ENCODE data around the gene TMEM139.
A peak's percentile ranks its signal among the peaks of the same experiment; 100 is the strongest.

The TMEM139 gene

DNA sequence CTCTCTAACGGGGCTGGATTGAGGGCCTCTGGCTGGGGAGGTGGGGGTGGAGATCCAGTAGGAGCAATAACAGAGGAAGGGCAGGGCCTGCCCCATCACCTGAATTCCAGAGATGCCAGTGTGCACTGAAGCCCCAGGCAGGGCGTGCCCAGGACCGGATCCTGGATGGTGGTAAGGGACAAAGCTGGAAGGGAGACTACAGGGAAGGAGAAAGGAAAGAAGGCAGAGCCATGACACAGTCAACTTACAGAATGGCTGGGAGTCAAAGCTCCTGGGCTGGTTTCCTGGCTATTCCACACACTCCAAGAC, 666 bp downstream of the TMEM139 start:
- TF ChIP-seq, protein P1, sequence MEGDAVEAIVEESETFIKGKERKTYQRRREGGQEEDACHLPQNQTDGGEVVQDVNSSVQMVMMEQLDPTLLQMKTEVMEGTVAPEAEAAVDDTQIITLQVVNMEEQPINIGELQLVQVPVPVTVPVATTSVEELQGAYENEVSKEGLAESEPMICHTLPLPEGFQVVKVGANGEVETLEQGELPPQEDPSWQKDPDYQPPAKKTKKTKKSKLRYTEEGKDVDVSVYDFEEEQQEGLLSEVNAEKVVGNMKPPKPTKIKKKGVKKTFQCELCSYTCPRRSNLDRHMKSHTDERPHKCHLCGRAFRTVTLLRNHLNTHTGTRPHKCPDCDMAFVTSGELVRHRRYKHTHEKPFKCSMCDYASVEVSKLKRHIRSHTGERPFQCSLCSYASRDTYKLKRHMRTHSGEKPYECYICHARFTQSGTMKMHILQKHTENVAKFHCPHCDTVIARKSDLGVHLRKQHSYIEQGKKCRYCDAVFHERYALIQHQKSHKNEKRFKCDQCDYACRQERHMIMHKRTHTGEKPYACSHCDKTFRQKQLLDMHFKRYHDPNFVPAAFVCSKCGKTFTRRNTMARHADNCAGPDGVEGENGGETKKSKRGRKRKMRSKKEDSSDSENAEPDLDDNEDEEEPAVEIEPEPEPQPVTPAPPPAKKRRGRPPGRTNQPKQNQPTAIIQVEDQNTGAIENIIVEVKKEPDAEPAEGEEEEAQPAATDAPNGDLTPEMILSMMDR (IDR thresholded peaks at IDR 0.05; ENCODE audit: low read depth, low read length, missing control alignments): no peak
- no peak overlapping the region for H3K4me3 ChIP-seq (ENCODE audit: low read depth, low read length)
- in situ Hi-C loops (cut with HindIII; ENCODE audit: low sequenced_read_pairs): no loop called here
- DNase-seq (ENCODE audit: low read depth): no peak

DNA sequence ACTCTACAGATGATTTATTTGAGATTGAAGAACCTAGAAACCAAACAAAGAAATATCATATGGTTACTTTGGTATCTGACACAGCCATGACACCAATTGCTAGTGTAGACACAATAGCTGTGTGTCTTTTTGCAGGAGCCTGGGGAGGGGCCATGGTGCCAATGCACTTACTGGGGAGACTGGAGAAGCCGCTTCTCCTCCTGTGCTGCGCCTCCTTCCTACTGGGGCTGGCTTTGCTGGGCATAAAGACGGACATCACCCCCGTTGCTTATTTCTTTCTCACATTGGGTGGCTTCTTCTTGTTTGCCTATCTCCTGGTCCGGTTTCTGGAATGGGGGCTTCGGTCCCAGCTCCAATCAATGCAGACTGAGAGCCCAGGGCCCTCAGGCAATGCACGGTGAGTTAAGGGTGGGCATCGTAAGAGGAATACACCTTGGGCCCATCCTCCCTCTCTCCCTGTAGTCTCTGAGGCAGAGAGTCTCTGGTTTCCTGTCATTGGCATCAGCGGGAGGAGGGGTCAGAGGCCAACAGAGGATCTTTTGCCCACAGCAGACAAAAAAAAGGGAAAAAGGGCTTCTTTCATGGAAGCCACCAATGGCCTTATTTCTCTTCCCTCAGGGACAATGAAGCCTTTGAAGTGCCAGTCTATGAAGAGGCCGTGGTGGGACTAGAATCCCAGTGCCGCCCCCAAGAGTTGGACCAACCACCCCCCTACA, 1.2 kb downstream of the TMEM139 start:
- in situ Hi-C loops (cut with HindIII; ENCODE audit: low sequenced_read_pairs): no loop called here
- DNase-seq (ENCODE audit: low read depth): no peak
- no peak overlapping the region for H3K4me3 ChIP-seq (ENCODE audit: low read depth, low read length)
- TF ChIP-seq, protein P1 (IDR thresholded peaks at IDR 0.05; ENCODE audit: low read depth, low read length, missing control alignments): no peak

DNA sequence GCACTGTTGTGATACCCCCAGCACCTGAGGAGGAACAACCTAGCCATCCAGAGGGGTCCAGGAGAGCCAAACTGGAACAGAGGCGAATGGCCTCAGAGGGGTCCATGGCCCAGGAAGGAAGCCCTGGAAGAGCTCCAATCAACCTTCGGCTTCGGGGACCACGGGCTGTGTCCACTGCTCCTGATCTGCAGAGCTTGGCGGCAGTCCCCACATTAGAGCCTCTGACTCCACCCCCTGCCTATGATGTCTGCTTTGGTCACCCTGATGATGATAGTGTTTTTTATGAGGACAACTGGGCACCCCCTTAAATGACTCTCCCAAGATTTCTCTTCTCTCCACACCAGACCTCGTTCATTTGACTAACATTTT, 1.7 kb downstream of the TMEM139 start:
- in situ Hi-C loops (cut with HindIII; ENCODE audit: low sequenced_read_pairs): no loop called here
- DNase-seq (ENCODE audit: low read depth): no peak
- H3K4me3 ChIP-seq (ENCODE audit: low read depth, low read length): no peak overlapping the region
- TF ChIP-seq, protein P1 (IDR thresholded peaks at IDR 0.05; ENCODE audit: low read depth, low read length, missing control alignments): no peak

DNA sequence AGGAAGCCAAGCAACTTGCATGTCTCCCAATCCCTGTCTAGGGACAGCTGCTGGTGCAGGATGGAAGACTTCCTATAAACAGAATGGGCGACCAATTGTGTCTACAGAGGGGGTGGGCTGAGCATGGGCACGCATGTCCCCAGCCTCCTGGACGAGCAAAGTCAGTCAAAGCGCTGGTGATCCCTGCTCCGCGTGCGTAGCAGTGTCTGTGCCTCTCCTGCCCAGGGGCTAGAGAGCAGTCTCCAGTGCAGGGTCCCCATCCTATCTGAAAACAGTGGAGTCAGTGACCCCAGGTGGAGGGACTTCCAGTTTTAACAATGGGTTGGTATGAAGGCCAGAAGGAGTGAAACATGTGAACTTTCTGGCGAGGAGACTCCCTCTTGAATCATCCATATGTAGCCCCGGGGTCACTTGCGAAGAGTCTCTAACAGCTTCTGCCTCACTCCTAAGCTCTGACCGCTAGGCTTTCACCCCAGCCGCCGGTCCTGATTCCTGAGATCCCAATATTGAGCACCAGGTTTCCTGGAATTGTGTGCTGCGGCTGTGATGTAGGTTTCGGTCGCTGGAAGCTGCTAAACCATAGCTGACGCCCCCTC, 2.7 kb downstream of the TMEM139 start:
- peak overlapping the region; percentile 92 for H3K4me3 ChIP-seq (ENCODE audit: low read depth, low read length)
- in situ Hi-C loops (cut with HindIII; ENCODE audit: low sequenced_read_pairs): no loop called here

DNA sequence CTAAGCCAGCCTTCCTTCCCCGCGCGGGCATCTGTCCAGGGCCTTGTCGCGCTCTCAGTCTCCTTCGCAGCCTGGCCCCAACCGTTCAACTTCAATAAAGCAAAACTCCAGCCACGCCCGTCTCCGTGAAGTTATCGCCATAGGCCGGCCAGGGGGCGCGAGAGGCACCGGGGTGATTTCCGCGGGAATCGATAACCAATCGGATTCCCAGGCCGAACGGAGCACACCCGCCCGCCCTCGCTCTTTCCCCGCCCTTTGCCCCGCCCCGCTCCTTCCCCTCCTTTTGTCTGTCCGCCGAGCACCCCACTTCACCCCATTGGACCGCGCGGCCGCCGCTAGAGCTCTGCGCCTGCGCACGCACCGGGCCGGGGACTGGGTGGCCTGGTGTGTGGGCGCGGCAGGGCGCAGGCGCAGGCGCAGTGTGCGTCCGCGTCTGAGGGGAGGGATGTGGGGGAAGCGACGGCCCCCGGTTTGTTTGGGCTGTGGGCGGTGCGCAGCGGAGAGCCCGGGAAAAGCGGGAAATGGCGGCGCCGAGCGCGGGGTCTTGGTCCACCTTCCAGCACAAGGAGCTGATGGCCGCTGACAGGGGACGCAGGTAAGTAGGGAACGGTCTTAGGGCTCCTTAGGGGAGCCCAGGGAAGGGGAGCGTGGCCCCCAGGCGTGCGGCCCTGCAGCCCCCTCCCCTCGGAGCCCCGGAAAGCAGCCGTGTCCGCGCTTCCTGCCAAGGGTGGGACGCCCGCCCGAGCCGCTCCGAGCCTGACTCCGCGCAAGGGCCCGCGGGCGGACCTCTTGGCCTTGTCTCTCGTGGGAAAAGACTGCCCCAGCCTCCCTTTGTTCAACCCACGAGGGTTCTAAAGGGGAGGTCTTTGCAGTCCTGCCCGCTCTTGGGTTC, 3.4 kb downstream of the TMEM139 start, which contains the start of gene CASP2:
TSS of gene CASP2 (plus strand) at position 417 of the 892 bp plus-strand sequence. CDS start at position 522, 105 bp downstream.
- TF ChIP-seq, protein P1 (IDR thresholded peaks at IDR 0.05; ENCODE audit: low read depth, low read length, missing control alignments): peak; percentile 27
- in situ Hi-C loops (cut with HindIII; ENCODE audit: low sequenced_read_pairs): no loop called here
- H3K4me3 ChIP-seq (ENCODE audit: low read depth, low read length): peak within 1 kb of the TSS; percentile 92
- DNase-seq (ENCODE audit: low read depth): peak; percentile 88

More for the DNA sequence above, 2.7 kb downstream of the TMEM139 start:
- TF ChIP-seq, protein P1 (IDR thresholded peaks at IDR 0.05; ENCODE audit: low read depth, low read length, missing control alignments): no peak
- DNase-seq (ENCODE audit: low read depth): no peak

DNA sequence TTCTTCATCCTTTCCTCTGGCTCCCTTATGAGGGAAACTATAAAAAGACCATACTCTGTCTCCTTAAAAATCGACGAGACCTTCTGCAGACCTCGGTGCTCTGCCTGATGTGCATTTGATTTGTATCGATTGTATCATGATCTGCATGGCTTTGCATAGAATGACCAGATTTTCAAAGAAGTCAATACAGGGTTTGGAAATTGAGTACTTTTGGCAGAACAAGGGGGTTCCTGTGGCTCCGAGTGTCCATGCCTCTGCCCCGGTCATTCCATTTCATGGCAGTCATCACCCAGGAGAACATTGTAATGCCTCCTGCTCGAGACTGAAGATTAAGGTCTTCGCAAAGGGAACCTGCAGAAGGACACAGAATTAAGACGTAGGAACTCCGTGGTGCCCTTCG, 4.1 kb downstream of the TMEM139 start:
- in situ Hi-C loops (cut with HindIII; ENCODE audit: low sequenced_read_pairs): no loop called here
- DNase-seq (ENCODE audit: low read depth): no peak
- TF ChIP-seq, protein P1 (IDR thresholded peaks at IDR 0.05; ENCODE audit: low read depth, low read length, missing control alignments): no peak
- H3K4me3 ChIP-seq (ENCODE audit: low read depth, low read length): peak overlapping the region; percentile 92

Measured in astrocyte of the cerebellum (primary cell).